Stimulated activated CD4-positive, alpha-beta T cell treated with anti-CD3 and anti-CD28 coated beads, Interleukin-15, amount 100 ng/mL, for 1 hour (primary cell): Measurements from ENCODE around the gene CPAMD8.
"Not testable (repeated sequence)": the region's sequence is repeated elsewhere in the genome, so short reads cannot be mapped to it uniquely, and the experiment has no call there.

Experiments
- DNase-seq, 2 donors: peaks; one replicate each; pipeline ENCODE4 v3.0.0-alpha.2; 2020; ENCODE audit warnings: low read depth in 1 of 2, low spot score in 1 of 2

CPAMD8 gene

GRCh38 chr19:16949496-16950023, 77.0 kb downstream of the CPAMD8 start:
- DNase-seq, result no peak

DNA sequence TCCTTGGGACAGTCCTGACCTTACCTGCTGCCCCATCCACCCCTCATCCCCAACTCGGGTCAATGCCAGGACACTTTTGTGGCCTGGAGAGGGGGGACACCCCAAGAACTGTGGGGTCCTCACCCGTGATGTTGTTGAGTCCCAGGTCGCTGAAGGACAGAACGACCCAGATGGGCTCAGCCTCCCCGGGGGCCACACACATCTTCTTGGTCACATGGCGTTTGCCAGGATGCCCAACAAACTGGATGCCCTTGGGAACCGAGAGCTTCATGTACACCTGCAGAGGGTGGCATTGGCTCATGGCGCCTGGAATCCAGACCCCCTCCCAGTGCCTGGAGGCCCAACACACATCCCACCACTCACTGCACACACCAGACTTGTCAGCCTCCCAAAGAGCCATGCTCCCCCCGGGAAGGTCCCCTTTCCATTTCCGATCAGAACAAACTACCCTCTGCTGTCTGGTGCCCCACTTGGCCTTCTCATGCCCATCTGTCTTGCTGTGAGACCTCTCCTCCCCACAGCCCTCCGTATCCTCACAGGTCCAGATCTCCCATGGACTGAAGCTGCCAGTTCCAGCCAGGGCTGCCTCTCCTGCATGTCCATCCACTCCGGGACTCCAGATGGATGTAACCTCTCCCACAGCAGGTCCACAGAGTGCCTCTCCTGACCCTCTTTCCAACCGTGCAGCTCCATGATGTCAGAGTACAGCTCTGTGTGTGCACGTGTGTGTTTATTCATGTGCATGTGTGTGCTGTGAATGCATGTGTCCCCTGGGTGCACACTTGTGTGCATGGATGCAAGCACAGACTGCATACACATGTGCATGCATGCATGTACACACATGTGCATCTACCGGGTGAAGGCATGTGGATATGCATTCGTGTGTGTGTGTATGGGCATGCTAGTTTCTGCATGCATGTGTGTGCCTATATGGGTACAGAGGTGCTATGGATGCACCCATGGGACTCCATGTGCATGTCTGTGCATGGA, 79.4 kb downstream of the CPAMD8 start:
- no peak for DNase-seq

GRCh38 chr19:16945762-16946465, 80.7 kb downstream of the CPAMD8 start:
- DNase-seq, result no peak

- DNase-seq, result no peak
These were observed 81.3 kb downstream of the CPAMD8 start for GRCh38 chr19:16945364-16945714.

DNA sequence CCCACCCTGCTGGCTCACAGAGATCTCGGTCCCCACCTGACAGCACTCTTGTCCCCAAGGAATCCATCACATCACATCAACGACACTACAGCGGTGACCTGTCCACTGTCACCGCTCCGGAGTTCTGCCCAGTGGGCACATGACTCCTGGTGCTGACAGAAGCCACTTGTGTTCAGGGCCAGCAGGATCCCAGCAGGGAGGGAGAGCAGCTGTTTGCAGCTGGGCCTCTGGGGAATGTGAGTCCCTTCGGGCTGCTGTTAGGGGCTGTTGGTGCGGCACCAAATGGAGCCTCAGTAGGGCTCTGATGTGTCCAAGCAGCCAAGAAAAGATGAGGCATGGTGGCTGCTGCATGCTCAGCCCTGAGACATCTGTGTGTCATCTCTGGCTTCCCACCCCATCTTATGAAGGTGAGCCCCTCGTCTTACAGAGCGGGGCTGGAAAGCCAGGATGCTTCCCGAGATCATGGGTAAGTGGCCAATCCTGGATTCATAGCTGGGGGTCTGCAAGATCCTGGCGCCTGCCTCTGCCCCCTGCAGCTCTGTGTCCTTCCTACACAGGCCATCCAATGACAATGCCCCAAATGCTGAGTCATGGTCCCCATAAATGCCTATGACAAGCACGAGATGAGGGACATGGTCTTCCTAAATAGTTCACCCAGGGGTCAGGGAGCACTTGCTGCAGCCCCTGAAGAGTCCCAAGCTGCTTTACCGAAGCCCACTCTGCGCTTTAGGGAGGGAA, 81.8 kb downstream of the CPAMD8 start:
- DNase-seq, result no peak

- DNase-seq, result no peak
These were observed 82.5 kb downstream of the CPAMD8 start for GRCh38 chr19:16943942-16944625.

DNA sequence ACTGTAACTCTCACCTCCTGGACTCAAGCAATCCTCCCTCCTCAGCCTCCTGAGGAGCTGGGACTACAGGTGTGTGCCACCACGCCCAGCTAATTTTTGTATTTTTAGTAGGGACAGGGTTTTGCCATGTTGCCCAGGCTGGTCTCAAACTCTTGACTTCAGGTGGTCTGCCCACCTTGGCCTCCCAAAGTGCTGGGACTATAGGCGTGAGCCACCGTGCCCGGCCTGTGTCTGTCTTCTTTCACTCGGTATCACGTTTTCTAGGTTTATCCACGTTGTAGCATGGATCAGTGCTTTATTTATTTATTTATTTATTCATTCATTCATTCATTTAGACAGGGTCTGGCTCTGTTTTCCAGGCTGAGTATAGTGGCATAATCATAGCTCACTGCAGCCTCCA, 83.5 kb downstream of the CPAMD8 start:
- DNase-seq, result not testable (repeated sequence)

DNA sequence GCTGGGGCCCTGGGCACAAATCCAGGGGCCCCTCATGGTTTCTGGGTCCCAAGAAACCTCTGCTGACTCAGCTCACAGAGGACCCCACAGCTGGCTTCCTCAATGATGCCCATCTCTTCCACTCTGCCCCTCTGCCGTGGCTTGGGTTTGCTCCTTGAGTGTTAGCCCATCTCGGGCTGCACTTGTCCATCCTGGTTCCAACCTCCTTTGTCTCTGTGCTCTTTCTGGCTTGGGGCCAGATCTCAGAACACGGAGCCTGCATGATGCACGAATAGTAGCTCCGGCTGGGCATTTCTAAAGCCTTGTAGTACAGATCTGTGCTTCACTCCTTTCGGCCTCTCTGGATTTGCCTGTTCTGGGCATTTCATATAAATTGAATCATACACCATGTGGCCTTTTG, 84.0 kb downstream of the CPAMD8 start:
- DNase-seq, result no peak

GRCh38 chr19:16940626-16941025, 86.0 kb downstream of the CPAMD8 start:
- no peak for DNase-seq

GRCh38 chr19:16940063-16940462, 86.5 kb downstream of the CPAMD8 start:
- DNase-seq, result not testable (repeated sequence)

DNA sequence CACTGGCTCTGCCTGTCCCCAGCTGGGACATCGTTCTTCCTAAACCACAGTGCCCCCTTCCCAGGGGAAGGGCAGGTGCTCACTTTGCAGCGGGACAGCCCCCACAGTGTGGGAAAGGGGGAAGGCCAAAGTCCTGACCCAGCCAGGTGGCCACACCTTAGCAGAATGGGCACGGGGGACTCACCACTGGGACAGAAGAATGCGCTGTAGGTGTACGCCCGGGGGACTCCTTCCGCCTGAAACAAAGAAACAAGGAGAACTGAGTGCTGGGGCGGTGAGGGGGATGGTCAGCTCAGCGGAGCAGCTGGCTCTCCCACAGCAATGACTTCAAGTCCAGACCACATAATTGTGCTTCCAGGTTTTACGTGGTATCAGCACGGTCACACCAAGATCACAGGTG, 88.4 kb downstream of the CPAMD8 start:
- DNase-seq, result no peak

DNA sequence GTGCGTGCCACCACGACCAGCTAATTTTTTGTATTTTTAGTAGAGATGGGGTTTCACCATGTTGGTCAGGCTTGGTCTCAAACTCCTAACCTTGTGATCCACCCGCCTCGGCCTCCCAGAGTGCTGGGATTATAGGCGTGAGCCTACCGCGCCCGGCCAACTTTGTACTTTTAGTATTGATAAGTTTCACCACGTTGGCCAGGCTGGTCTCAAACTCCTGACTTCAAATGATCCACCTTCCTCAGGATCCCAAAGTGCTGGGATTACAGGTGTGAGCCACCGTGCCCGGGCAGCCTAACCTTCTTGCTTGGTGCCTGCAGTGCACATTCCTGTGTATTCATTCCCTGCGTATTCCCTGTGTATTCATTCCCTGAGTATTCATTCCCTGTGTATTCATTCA, 88.8 kb downstream of the CPAMD8 start:
- not testable (repeated sequence) for DNase-seq

DNA sequence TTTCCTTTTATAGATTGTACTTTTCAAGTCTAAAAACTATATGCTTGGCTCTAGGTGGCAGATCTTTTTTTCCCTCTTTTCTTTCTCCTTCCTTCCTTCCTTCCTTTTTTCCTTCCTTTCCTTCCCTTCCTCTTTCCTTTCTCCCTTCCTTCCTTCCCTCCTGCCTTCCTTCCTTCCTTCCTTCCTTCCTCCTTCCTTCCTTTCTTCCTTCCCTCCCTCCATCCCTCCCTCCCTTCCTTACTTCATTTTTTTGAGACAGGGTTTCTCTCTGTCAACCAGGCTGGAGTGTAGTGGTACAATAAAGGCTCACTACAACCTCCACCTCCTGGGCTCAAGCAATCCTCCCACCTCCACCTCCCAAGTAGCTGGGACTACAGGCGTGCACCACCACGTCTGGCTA, 89.7 kb downstream of the CPAMD8 start:
- no peak for DNase-seq

- DNase-seq, result no peak
These were observed 92.1 kb downstream of the CPAMD8 start for GRCh38 chr19:16934489-16934888.

- no peak for DNase-seq
These were observed 95.3 kb downstream of the CPAMD8 start for GRCh38 chr19:16931306-16931705.

DNA sequence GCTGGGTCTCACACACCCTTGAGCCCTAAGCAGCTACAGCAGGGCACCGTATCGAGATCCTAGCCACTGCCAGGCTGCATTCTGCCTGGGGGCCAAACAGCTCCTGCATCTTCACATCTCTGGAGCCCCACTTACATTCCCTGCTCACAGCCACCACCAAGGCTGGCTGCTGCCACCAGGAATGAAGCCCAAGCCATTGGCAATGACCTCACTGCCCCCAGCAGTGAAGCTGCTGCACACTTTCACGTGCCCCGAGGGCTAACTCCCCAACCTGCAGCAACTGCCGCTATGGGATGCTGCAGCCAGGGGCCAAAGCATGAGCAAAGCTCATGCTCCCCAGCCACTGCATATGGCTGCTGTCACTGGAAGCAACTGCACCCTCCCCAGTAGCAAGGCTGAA, 95.9 kb downstream of the CPAMD8 start:
- DNase-seq, result no peak

DNA sequence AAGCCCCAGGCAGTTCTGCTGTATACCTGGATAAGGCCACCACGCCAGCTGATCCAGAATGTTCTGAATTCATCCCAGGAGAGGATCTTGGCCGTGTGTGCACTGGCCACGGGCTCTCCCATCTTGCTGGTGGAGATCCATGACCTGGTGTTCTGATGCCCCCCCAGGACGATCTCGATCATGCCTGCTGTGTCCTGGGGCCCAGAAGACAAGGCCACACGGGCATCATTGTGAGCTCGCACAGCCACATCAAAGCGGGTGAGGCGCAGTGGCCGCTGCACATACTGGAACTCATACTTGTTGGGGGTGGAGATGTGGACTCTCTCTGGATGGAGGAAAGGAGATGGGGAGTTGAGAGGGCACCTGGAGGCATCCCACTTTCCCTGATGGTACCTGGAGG, 97.7 kb downstream of the CPAMD8 start:
- DNase-seq, result no peak

DNA sequence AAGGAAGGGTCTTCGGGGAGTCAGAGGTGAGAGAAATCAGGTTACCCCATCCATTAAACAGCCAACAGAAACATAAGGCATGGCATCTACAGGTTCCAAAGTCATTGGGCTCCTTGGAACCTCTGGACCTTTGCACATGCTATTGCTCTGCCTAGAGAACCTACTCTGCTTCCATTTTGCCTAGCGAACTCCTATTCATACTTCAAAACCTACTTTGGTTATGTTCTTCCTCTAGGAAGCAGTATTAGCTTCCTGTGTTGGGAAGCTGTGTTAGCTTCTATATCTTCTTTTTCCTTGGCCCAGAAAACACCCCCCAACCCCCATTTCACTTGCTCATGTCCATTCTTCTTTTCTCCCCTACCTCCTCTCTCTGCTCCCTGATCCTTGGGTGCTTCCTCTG, 98.3 kb downstream of the CPAMD8 start:
- no peak for DNase-seq

DNA sequence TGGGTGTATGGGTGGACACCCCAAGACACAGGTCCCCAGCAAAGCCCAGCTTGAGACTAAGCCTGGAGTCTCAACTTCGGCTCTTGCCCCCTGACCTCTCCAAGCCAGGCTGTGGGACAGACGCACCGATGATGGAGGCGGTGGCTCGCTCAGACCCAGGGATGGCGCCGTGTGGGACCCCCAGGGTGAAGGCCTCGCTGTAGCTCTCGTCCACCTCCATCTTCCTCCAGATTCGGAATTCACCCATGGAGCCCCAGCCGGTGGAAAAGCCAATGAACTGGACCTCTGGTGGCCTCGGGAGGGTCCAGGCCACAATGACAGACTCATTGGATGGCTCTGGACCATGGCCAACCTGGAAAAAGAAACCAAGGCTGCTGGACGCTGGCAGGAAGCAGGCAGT, 98.7 kb downstream of the CPAMD8 start:
- DNase-seq, result no peak

- no peak for DNase-seq
These were observed 103.7 kb downstream of the CPAMD8 start for GRCh38 chr19:16922949-16923348.

GRCh38 chr19:16922592-16922934, 104.0 kb downstream of the CPAMD8 start:
- no peak for DNase-seq
